IMR-90 (cell line): ENCODE data around the gene RNH1.

Experiments used
- CTCF ChIP-seq: conservative IDR thresholded peaks from 2 replicates; pipeline ENCODE4 v1.5.1; 2012; ENCODE audit warnings: mild to moderate bottlenecking, low read depth, low read length, improper control_type of control experiment
- MAZ ChIP-seq: IDR thresholded peaks from 2 replicates; pipeline ENCODE4 v1.6.1; 2012; ENCODE audit warnings: low read depth, mild to moderate bottlenecking, low read length, improper control_type of control experiment, moderate library complexity, borderline replicate concordance
- POLR2A ChIP-seq: IDR thresholded peaks from 2 replicates; pipeline ENCODE4 v1.6.1; 2012; ENCODE audit warnings: mild to moderate bottlenecking, low read depth, low read length
- RCOR1 ChIP-seq: IDR thresholded peaks from 2 replicates; pipeline ENCODE4 v1.6.1; 2012; ENCODE audit warnings: mild to moderate bottlenecking, low read length, improper control_type of control experiment; ENCODE audit not compliant: insufficient replicate concordance

GRCh38 chr11:515131-515530 lies 8.1 kb upstream of the RNH1 start:
- TF ChIP-seq POLR2A (no peak), MAZ (no peak), CTCF (no peak), RCOR1 (no peak)
